KOPT-K1 (cell line): Measurements from ENCODE around the gene CDC23.

Experiments
- H3K27ac ChIP-seq: fragments of 200-600 bp; sonication (generic); 2 replicates; pipeline ENCODE4 v1.5.1; 2016; ENCODE audit warnings: antibody characterized with exemption, mild to moderate bottlenecking, low read depth, low read length; ENCODE audit not compliant: poor library complexity, severe bottlenecking
- H3K36me3 ChIP-seq: fragments of 200-600 bp; sonication (generic); 2 replicates; pipeline ENCODE4 v1.5.1; 2017; ENCODE audit warnings: antibody characterized with exemption, mild to moderate bottlenecking, low read length, moderate library complexity; ENCODE audit not compliant: insufficient read depth
- H3K9me3 ChIP-seq: fragments of 200-600 bp; sonication (generic); 2 replicates; pipeline ENCODE4 v1.5.1; 2017; ENCODE audit warnings: antibody characterized with exemption, low read length, mild to moderate bottlenecking; ENCODE audit not compliant: insufficient read depth, poor library complexity, severe bottlenecking

The CDC23 gene

DNA sequence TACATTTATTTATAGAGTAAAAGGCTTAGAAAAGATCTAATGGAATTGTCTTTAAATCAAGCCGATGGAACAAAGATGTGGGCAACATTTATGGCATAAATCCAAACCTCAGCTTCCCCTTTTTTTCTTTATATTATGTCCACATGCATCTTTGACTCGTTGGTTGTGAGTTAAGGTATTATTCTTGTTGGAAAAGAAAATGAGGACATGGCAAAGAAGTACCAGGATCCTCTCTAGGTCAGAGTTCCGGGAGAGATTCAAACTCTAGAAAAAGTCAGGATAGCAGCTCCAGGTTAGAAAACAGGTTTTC, 73.4 kb downstream of the CDC23 start:
- H3K9me3 ChIP-seq = no peaks in the 10 kb centered on the region
- no peaks in the 10 kb centered on the region for H3K36me3 ChIP-seq
- no peak overlapping the region for H3K27ac ChIP-seq

DNA sequence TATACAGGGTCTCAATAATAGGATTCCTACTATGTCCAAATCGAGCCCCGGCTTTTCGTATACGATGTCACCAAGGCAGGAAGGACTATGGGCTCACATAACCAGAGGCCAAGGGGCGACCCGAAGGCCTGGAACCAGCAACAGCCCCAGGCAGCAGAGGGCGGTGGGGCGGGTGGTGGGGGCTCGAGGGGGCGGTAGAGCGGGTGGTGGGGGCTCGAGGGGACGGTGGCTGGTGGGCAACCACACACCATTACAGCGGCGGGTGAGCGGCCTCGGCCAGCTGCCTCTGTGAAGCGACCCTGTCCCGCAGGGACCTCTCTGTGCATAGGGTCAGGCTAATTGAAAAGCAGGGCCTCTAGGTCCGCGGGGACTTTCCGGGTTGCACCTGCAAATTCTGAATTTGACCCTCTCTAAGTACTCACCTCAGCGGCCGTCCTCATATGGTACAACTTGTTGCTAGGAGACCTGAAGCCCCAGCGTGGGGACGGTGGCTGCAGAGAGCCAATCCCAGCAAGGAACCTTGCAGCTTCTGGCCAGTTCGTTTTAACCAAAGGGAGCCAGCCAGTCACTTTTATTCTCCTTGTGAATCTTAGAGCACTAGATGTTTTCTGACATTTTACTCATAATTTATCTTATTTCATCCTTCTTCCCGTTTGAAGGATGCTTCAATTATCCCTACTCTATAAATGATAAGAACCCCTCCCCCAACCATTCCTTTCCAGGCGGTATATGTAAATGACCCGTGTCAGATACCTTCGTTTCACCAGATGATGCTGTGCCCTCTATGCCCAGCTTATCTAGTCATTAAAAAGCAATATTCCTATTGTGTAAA, 74.0 kb downstream of the CDC23 start, which contains the start of gene NME5:
NME5 (minus strand) TSS at position 480 of the 832 bp plus-strand sequence. CDS start 648 bp downstream, outside the sequence.
- H3K36me3 ChIP-seq = no peaks in the 10 kb centered on the region
- H3K9me3 ChIP-seq = no peaks in the 10 kb centered on the region
- H3K27ac ChIP-seq = no peak within 1 kb of the TSS
